ENCODE results near the gene ZNF765. TPM values are rescaled to one million over a fixed set of nuclear protein-coding genes. Genes with fewer than 3 reads are reported as not detected.
"Not testable (repeated sequence)": the region's sequence is repeated elsewhere in the genome, so short reads cannot be mapped to it uniquely, and the experiment has no call there.

ZNF765 gene
- total RNA-seq, 1 experiment from 2014 or later = 6.7 TPM

- BruUV-seq (replicated peaks) = TSS peak; percentile 20
- Histone ChIP-seq H3K4me1 (ENCODE audit: control insufficient read depth in 1 of 2, insufficient read depth in 2 of 2, low read length in 2 of 2) (no peaks in the 10 kb centered on the region), H3K79me2 (ENCODE audit: insufficient read depth, low read length) (no peaks in the 10 kb centered on the region), H3K4me3 (replicated peaks in 1 of 2; ENCODE audit: low read depth in 1 of 2, low read length in 2 of 2) (no peak overlapping the region), H3K9me3 (ENCODE audit: control insufficient read depth in 1 of 2, insufficient read depth in 1 of 2, low read depth in 1 of 2, low read length in 2 of 2) (peaks cover 21 to 43% of the 10 kb centered on the region in 2 experiments; a peak in 3 of 4 replicates), H2AFZ (ENCODE audit: low read depth, low read length, poor library complexity, severe bottlenecking) (no peak overlapping the region), H3K9ac (ENCODE audit: low read length) (no peak overlapping the region), H3K27ac (ENCODE audit: low read depth, low read length) (no peak overlapping the region), H3K27me3 (ENCODE audit: insufficient read depth, low read length) (no peaks in the 10 kb centered on the region), H3K9me2 (ENCODE audit: insufficient read depth) (no peaks in the 10 kb centered on the region), H3K36me3 (ENCODE audit: control insufficient read depth in 1 of 2, insufficient read depth in 2 of 2, low read length in 2 of 2) (peaks cover 7 to 34% of the 10 kb centered on the region in 2 experiments), H3K4me2 (ENCODE audit: low read length) (no peak overlapping the region), H4K20me1 (ENCODE audit: insufficient read depth) (no peaks in the 10 kb centered on the region)
- ChIA-PET RAD21 (ENCODE audit: low non-redundant PET in 1 of 2, low total read pairs in 2 of 2, uncharacterized antibody in 2 of 2, unreplicated experiment in 2 of 2) (no interaction called here), POLR2A (no interaction called here), CTCF (no interaction called here)
- ATAC-seq = no peak
- intact Hi-C loops (cut with micrococcal nuclease) = loop anchor here (10.0 kb wide), 1 partner anchor 199 kb away; no protein-coding TSS in a partner anchor
- TF ChIP-seq CTCF (IDR thresholded peaks at IDR 0.05 in 2 of 3, conservative IDR thresholded peaks at IDR 0.05 in 1 of 3; ENCODE audit: borderline replicate concordance in 1 of 3, insufficient read depth in 1 of 3, low read depth in 2 of 3, low read length in 2 of 3) = no peak
- TF ChIP-seq ZNF274 (IDR thresholded peaks at IDR 0.05; ENCODE audit: low read depth, low read length) = no peak
- TF ChIP-seq ATF3 (IDR thresholded peaks at IDR 0.05) = no peak
- no peak for TF ChIP-seq EGR1 (IDR thresholded peaks at IDR 0.05; ENCODE audit: low read depth)
- TF ChIP-seq EZH2phosphoT487 (IDR thresholded peaks at IDR 0.05; ENCODE audit: borderline replicate concordance) = no peak
- no peak for TF ChIP-seq RAD21 (IDR thresholded peaks at IDR 0.05; ENCODE audit: low read depth)
- TF ChIP-seq ELF1 (IDR thresholded peaks at IDR 0.05; ENCODE audit: borderline replicate concordance, low read depth) = no peak
- no peak for TF ChIP-seq JUND (IDR thresholded peaks at IDR 0.05)
- TF ChIP-seq ZFX (IDR thresholded peaks at IDR 0.05) = no peak
- no peak for TF ChIP-seq TCF7L2 (IDR thresholded peaks at IDR 0.05; ENCODE audit: borderline replicate concordance, extremely low read depth, insufficient read depth, insufficient read length)
- DNase-seq (ENCODE audit: low read depth, low spot score) = no peak
Measured at GRCh38 chr19:53455828-53456227, 60.9 kb downstream of the ZNF765 start.

- H3K27ac ChIP-seq (ENCODE audit: low read depth, low read length); H3K27me3 ChIP-seq (ENCODE audit: insufficient read depth, low read length); intact Hi-C loops (cut with micrococcal nuclease); BruUV-seq (replicated peaks); DNase-seq (ENCODE audit: low read depth, low spot score); RAD21 ChIA-PET (ENCODE audit: low non-redundant PET in 1 of 2, low total read pairs in 2 of 2, uncharacterized antibody in 2 of 2, unreplicated experiment in 2 of 2); H3K4me3 ChIP-seq (replicated peaks in 1 of 2; ENCODE audit: low read depth in 1 of 2, low read length in 2 of 2); H3K79me2 ChIP-seq (ENCODE audit: insufficient read depth, low read length); H3K9me2 ChIP-seq (ENCODE audit: insufficient read depth); H3K9ac ChIP-seq (ENCODE audit: low read length); H4K20me1 ChIP-seq (ENCODE audit: insufficient read depth); POLR2A ChIA-PET; CTCF ChIA-PET; H3K36me3 ChIP-seq (ENCODE audit: control insufficient read depth in 1 of 2, insufficient read depth in 2 of 2, low read length in 2 of 2); ATAC-seq; H3K4me1 ChIP-seq (ENCODE audit: control insufficient read depth in 1 of 2, insufficient read depth in 2 of 2, low read length in 2 of 2); H2AFZ ChIP-seq (ENCODE audit: low read depth, low read length, poor library complexity, severe bottlenecking); H3K4me2 ChIP-seq (ENCODE audit: low read length): not testable (repeated sequence)
- H3K9me3 ChIP-seq (ENCODE audit: control insufficient read depth in 1 of 2, insufficient read depth in 1 of 2, low read depth in 1 of 2, low read length in 2 of 2) = peaks cover 20 to 26% of the 10 kb centered on the region in 2 experiments; a peak in 3 of 4 replicates
Measured at GRCh38 chr19:53460131-53460721, 65.3 kb downstream of the ZNF765 start.

Measured in HCT116 (cell line).